ENCODE results near the gene REEP3. TPM values are rescaled to one million over a fixed set of nuclear protein-coding genes. Genes with fewer than 3 reads are reported as not detected.

Gene REEP3
- total RNA-seq, 4 donors from 2014 or later, result 23.9 to 50.1 (median 36.7) TPM

DNA sequence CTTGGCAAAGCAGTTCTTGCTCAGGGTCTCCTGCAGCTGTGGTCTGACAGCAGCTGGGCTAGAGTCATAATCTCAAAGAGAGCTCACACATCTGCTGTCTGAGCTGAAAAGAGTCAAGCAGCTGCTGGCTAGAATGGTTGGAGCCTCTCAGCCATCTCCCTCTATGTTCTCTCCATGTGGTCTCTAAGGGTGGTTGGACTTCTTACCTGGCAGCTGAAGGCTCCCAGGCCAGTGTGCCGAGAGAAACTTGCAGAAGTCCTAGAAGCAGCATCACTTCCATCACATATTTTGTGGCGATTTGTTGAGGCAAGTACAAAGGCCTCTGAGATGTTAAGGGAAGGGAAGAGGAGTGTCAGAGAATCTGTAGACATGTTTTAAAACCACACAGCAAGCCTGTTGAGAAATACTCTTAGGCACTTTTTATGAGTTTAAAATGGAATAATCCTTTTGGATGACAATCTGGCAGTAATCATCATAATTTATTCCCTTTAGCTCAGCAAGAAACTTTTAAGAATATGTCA lies 93.2 kb downstream of the REEP3 start:
- TF ChIP-seq, protein P1, sequence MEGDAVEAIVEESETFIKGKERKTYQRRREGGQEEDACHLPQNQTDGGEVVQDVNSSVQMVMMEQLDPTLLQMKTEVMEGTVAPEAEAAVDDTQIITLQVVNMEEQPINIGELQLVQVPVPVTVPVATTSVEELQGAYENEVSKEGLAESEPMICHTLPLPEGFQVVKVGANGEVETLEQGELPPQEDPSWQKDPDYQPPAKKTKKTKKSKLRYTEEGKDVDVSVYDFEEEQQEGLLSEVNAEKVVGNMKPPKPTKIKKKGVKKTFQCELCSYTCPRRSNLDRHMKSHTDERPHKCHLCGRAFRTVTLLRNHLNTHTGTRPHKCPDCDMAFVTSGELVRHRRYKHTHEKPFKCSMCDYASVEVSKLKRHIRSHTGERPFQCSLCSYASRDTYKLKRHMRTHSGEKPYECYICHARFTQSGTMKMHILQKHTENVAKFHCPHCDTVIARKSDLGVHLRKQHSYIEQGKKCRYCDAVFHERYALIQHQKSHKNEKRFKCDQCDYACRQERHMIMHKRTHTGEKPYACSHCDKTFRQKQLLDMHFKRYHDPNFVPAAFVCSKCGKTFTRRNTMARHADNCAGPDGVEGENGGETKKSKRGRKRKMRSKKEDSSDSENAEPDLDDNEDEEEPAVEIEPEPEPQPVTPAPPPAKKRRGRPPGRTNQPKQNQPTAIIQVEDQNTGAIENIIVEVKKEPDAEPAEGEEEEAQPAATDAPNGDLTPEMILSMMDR (IDR thresholded peaks at IDR 0.05), result no peak
- TF ChIP-seq POLR2AphosphoS5 (IDR thresholded peaks at IDR 0.05), result no peak
- TF ChIP-seq POLR2A (IDR thresholded peaks at IDR 0.05), result no peak
- no peak for TF ChIP-seq EP300 (IDR thresholded peaks at IDR 0.05; ENCODE audit: low read depth)
- peak overlapping the region in 1 of 4 donors; percentile 9 for H3K27ac ChIP-seq
- intact Hi-C loops (cut with DNase I; ENCODE audit: low total_unique reads) (no loop called here), in situ Hi-C loops (cut with MboI; ENCODE audit: low pct_ligation_motif_present in 1 of 4, low pct_unique_long_range_greater_than_20kb in 1 of 4, low sequenced_read_pairs in 3 of 4) (no loop called here)
- WGBS, 2 donors (ENCODE audit: low coverage in 1 of 2), result 72% methylated on average over 2 of the region's 2 CpGs; no CpG with 5 or more reads in 1 of the 2 donors
- no peak for DNase-seq
- H3K9me3 ChIP-seq, result no peaks in the 10 kb centered on the region
- H3K4me1 ChIP-seq, result no peaks in the 10 kb centered on the region
- no peak overlapping the region for H3K4me3 ChIP-seq
- H3K36me3 ChIP-seq, result peaks cover 0 to 4% (median 0%) of the 10 kb centered on the region in 4 donors
- no peaks in the 10 kb centered on the region for H3K27me3 ChIP-seq

DNA sequence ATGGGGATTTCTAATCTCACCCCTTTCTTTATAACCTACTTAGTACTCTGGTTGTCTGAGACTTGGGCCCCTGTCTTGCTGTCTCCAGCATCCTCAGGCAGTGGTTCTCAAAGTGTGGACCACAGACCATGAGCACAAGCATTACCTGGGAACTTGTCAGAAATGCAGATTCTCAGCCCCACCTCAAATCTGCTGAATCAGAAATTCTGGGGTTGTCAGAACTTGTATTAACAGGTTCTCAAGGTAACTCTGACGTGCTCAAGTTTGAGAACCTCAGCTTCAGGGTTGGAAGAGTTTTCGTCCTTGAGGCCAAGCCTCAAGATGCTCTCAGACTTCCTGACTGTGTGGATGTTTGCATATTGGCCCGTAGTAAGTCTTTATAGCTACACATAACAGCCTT lies 97.4 kb downstream of the REEP3 start:
- no peaks in the 10 kb centered on the region for H3K27me3 ChIP-seq
- 86 to 90% methylated on average over 1 to 3 of the region's 3 CpGs for WGBS, 2 donors (ENCODE audit: low coverage in 1 of 2)
- peaks cover 0 to 5% (median 0%) of the 10 kb centered on the region in 4 donors for H3K4me1 ChIP-seq
- no peaks in the 10 kb centered on the region for H3K9me3 ChIP-seq
- in situ Hi-C loops (cut with MboI; ENCODE audit: low pct_ligation_motif_present in 1 of 4, low pct_unique_long_range_greater_than_20kb in 1 of 4, low sequenced_read_pairs in 3 of 4) (no loop called here), intact Hi-C loops (cut with DNase I; ENCODE audit: low total_unique reads) (no loop called here)
- H3K4me3 ChIP-seq, result no peak overlapping the region
- H3K27ac ChIP-seq, result no peak overlapping the region
- no peak for TF ChIP-seq POLR2A (IDR thresholded peaks at IDR 0.05)
- no peak for TF ChIP-seq EP300 (IDR thresholded peaks at IDR 0.05; ENCODE audit: low read depth)
- TF ChIP-seq, protein P1 (IDR thresholded peaks at IDR 0.05), result no peak
- no peak for TF ChIP-seq POLR2AphosphoS5 (IDR thresholded peaks at IDR 0.05)
- no peak for DNase-seq
- H3K36me3 ChIP-seq, result peaks cover 0 to 17% (median 0%) of the 10 kb centered on the region in 4 donors

GRCh38 chr10:63619426-63619825 lies 98.2 kb downstream of the REEP3 start:
- no peak overlapping the region for H3K4me3 ChIP-seq
- intact Hi-C loops (cut with DNase I; ENCODE audit: low total_unique reads), result no loop called here
- DNase-seq, result no peak
- TF ChIP-seq EP300 (IDR thresholded peaks at IDR 0.05; ENCODE audit: low read depth), result no peak
- TF ChIP-seq, protein P1 (IDR thresholded peaks at IDR 0.05), result no peak
- TF ChIP-seq POLR2AphosphoS5 (IDR thresholded peaks at IDR 0.05), result no peak
- no peak for TF ChIP-seq POLR2A (IDR thresholded peaks at IDR 0.05)
- in situ Hi-C loops (cut with MboI; ENCODE audit: low pct_ligation_motif_present in 1 of 4, low pct_unique_long_range_greater_than_20kb in 1 of 4, low sequenced_read_pairs in 3 of 4), result no loop called here
- peaks cover 0 to 17% (median 0%) of the 10 kb centered on the region in 4 donors for H3K36me3 ChIP-seq
- H3K9me3 ChIP-seq, result no peaks in the 10 kb centered on the region
- no peak overlapping the region for H3K27ac ChIP-seq
- peaks cover 0 to 5% (median 0%) of the 10 kb centered on the region in 4 donors for H3K4me1 ChIP-seq
- 96 to 98% methylated on average over 7 of the region's 7 CpGs for WGBS, 2 donors (ENCODE audit: low coverage in 1 of 2)
- no peaks in the 10 kb centered on the region for H3K27me3 ChIP-seq

- DNase-seq, result no peak
- Histone ChIP-seq H3K36me3 (peaks cover 0 to 17% (median 0%) of the 10 kb centered on the region in 4 donors), H3K9me3 (no peaks in the 10 kb centered on the region), H3K27me3 (no peaks in the 10 kb centered on the region), H3K27ac (no peak overlapping the region), H3K4me1 (peaks cover 0 to 5% (median under 1%) of the 10 kb centered on the region in 4 donors), H3K4me3 (no peak overlapping the region)
- 48 to 70% methylated on average over 2 of the region's 2 CpGs for WGBS, 2 donors (ENCODE audit: low coverage in 1 of 2)
- in situ Hi-C loops (cut with MboI; ENCODE audit: low pct_ligation_motif_present in 1 of 4, low pct_unique_long_range_greater_than_20kb in 1 of 4, low sequenced_read_pairs in 3 of 4), result loop anchor here in 2 of 4 donors (10.0 kb wide), 1 partner anchor 407 kb away; no protein-coding TSS in a partner anchor
- intact Hi-C loops (cut with DNase I; ENCODE audit: low total_unique reads), result loop anchor here (10.0 kb wide), 1 partner anchor 157 kb away; the partner anchor contains the start of gene JMJD1C
- TF ChIP-seq POLR2A (IDR thresholded peaks at IDR 0.05), result no peak
- TF ChIP-seq, protein P1 (IDR thresholded peaks at IDR 0.05), result no peak
- no peak for TF ChIP-seq POLR2AphosphoS5 (IDR thresholded peaks at IDR 0.05)
- TF ChIP-seq EP300 (IDR thresholded peaks at IDR 0.05; ENCODE audit: low read depth), result no peak
These were observed 100.9 kb downstream of the REEP3 start for GRCh38 chr10:63622097-63622496.

Measured in transverse colon (tissue), 4 donors.